ENCODE measurements around the gene CLNK. TPM values are rescaled to one million over a fixed set of nuclear protein-coding genes. Genes with fewer than 3 reads are reported as not detected.

The CLNK gene
- total and polyA plus RNA-seq, 10 donors: 0.39 to 2.8 (median 1.3) TPM

GRCh38 chr4:10696253-10696652 lies 11.7 kb upstream of the CLNK start:
- intact Hi-C loops (cut with DNase I; ENCODE audit: low total_unique reads): no loop called here
- Histone ChIP-seq H3K27ac (no peak overlapping the region), H3K27me3 (replicated peaks in 1 of 7) (no peaks in the 10 kb centered on the region), H3K4me3 (no peak overlapping the region), H3K9me3 (peaks cover 0 to 3% (median 0%) of the 10 kb centered on the region in 8 donors), H3K36me3 (no peaks in the 10 kb centered on the region), H3K4me1 (no peaks in the 10 kb centered on the region)
- no peak for TF ChIP-seq CTCF (IDR thresholded peaks at IDR 0.05 in 8 of 11, conservative IDR thresholded peaks at IDR 0.05 in 3 of 11)
- TF ChIP-seq POLR2A (IDR thresholded peaks at IDR 0.05): no peak
- no peak for TF ChIP-seq POLR2AphosphoS5 (IDR thresholded peaks at IDR 0.05)
- DNase-seq: no peak
- WGBS, 5 donors: 79 to 97% (median 91%) methylated on average over 4 of the region's 4 CpGs

GRCh38 chr4:10694828-10695209 lies 10.3 kb upstream of the CLNK start:
- Histone ChIP-seq H3K4me3 (no peak overlapping the region), H3K27me3 (replicated peaks in 1 of 7) (no peaks in the 10 kb centered on the region), H3K27ac (no peak overlapping the region), H3K36me3 (no peaks in the 10 kb centered on the region), H3K9me3 (peaks cover 0 to 3% (median 0%) of the 10 kb centered on the region in 8 donors), H3K4me1 (peaks cover 0 to 10% (median 2%) of the 10 kb centered on the region in 6 donors)
- TF ChIP-seq POLR2AphosphoS5 (IDR thresholded peaks at IDR 0.05): no peak
- TF ChIP-seq POLR2A (IDR thresholded peaks at IDR 0.05): no peak
- no peak for TF ChIP-seq CTCF (IDR thresholded peaks at IDR 0.05 in 8 of 11, conservative IDR thresholded peaks at IDR 0.05 in 3 of 11)
- DNase-seq: no peak
- intact Hi-C loops (cut with DNase I; ENCODE audit: low total_unique reads): no loop called here
- WGBS, 5 donors: 90 to 100% (median 93%) methylated on average over 1 of the region's 1 CpG

- Histone ChIP-seq H3K4me1 (peaks cover 0 to 15% (median 5%) of the 10 kb centered on the region in 6 donors), H3K27ac (no peak overlapping the region), H3K4me3 (no peak overlapping the region), H3K9me3 (peaks cover 0 to 3% (median 0%) of the 10 kb centered on the region in 8 donors), H3K36me3 (no peaks in the 10 kb centered on the region), H3K27me3 (replicated peaks in 1 of 7) (no peaks in the 10 kb centered on the region)
- no peak for DNase-seq
- intact Hi-C loops (cut with DNase I; ENCODE audit: low total_unique reads): no loop called here
- TF ChIP-seq POLR2AphosphoS5 (IDR thresholded peaks at IDR 0.05) (no peak), CTCF (IDR thresholded peaks at IDR 0.05 in 8 of 11, conservative IDR thresholded peaks at IDR 0.05 in 3 of 11) (no peak), POLR2A (IDR thresholded peaks at IDR 0.05) (no peak)
- 84 to 94% (median 87%) methylated on average over 6 of the region's 6 CpGs for WGBS, 5 donors
Observed at GRCh38 chr4:10694151-10694827, 9.7 kb upstream of the CLNK start.

GRCh38 chr4:10691651-10692050 lies 7.1 kb upstream of the CLNK start:
- Histone ChIP-seq H3K4me1 (peaks cover 0 to 31% (median 12%) of the 10 kb centered on the region in 6 donors), H3K27me3 (replicated peaks in 1 of 7) (no peaks in the 10 kb centered on the region), H3K9me3 (no peaks in the 10 kb centered on the region), H3K36me3 (no peaks in the 10 kb centered on the region), H3K4me3 (no peak overlapping the region), H3K27ac (no peak overlapping the region)
- DNase-seq: no peak
- TF ChIP-seq POLR2AphosphoS5 (IDR thresholded peaks at IDR 0.05) (no peak), POLR2A (IDR thresholded peaks at IDR 0.05) (no peak), CTCF (IDR thresholded peaks at IDR 0.05 in 8 of 11, conservative IDR thresholded peaks at IDR 0.05 in 3 of 11) (no peak)
- WGBS, 5 donors: 69 to 88% (median 86%) methylated on average over 2 of the region's 2 CpGs
- intact Hi-C loops (cut with DNase I; ENCODE audit: low total_unique reads): no loop called here
